Activated CD8-positive, alpha-beta memory T cell treated with anti-CD3 and anti-CD28 coated beads for 36 hours (primary cell): ENCODE results near the gene LRRC51. TPM values are rescaled to one million over a fixed set of nuclear protein-coding genes. Genes with fewer than 3 reads are reported as not detected.

Experiments
- total RNA-seq, 2 experiments: library from RNA; stranded (reverse); gene quantifications; one replicate each; pipeline ENCODE4 v1.2.3, GENCODE V29; 2021

Gene LRRC51
- total RNA-seq, 2 experiments from 2014 or later, result 9.6 to 11.3 TPM

Other genes with a start within 250 kb of the LRRC51 start
- gene DEFB108B, start 247.7 kb upstream of the LRRC51 start, total RNA-seq, result not detected
- gene DEFB131B, start 202.4 kb upstream of the LRRC51 start, total RNA-seq, result not detected
- gene XNDC1N, start 152.3 kb upstream of the LRRC51 start, total RNA-seq, result 10 to 100 TPM; 12.1 to 15.0 TPM
- 10 to 100 TPM; 48.1 to 50.7 TPM for gene RNF121, start 151.8 kb upstream of the LRRC51 start, total RNA-seq
- gene IL18BP, start 81.9 kb upstream of the LRRC51 start, total RNA-seq, result 1 to 10 TPM; 6.6 to 7.9 TPM
- gene NUMA1, start 308 bp upstream of the LRRC51 start, total RNA-seq, result 100 to 1,000 TPM; 103 to 110 TPM
- 10 to 100 TPM; 66.9 to 77.0 TPM for gene LAMTOR1, start 22.4 kb downstream of the LRRC51 start, total RNA-seq
- not detected for gene TOMT, start 25.1 kb downstream of the LRRC51 start, total RNA-seq
- gene ANAPC15, start 31.8 kb downstream of the LRRC51 start, total RNA-seq, result 10 to 100 TPM; 53.5 to 59.4 TPM
- not detected for gene FOLR3, start 54.9 kb downstream of the LRRC51 start, total RNA-seq
- gene FOLR1, start 111.3 kb downstream of the LRRC51 start, total RNA-seq, result not detected
- gene FOLR2, start 135.9 kb downstream of the LRRC51 start, total RNA-seq, result not detected
- 100 to 1,000 TPM in 1 of 2 experiments, 10 to 100 TPM in 1; 93.9 to 104 TPM for gene INPPL1, start 143.9 kb downstream of the LRRC51 start, total RNA-seq
- not detected for gene PHOX2A, start 163.3 kb downstream of the LRRC51 start, total RNA-seq